IMR-90 (cell line): ENCODE measurements around the gene HNRNPM. TPM values are rescaled to one million over a fixed set of nuclear protein-coding genes. Genes with fewer than 3 reads are reported as not detected.

Experiments
- ATAC-seq: fragments of 200-7000 bp; cut with Tn5 transposase; 2 replicates; pipeline ENCODE4 v1.9.1; 2020; ENCODE audit warnings: low read depth, mild to moderate bottlenecking, moderate library complexity
- BruUV-seq: library from RNA; stranded (reverse); fragments of 400-500 nt; replicated peaks from 2 replicates; lab custom pipeline; 2021; lab: Mats Ljungman, UMichigan
- CTCF ChIA-PET: fragments of 300-600 bp; formaldehyde crosslinking; extraction: SDS; loops from one replicate; lab custom pipeline; 2021; ENCODE audit warnings: antibody characterized with exemption; lab: Yijun Ruan, JAX
- POLR2A ChIA-PET: fragments of 300-600 bp; sonication (Branson Sonifier 250); formaldehyde crosslinking; loops from one replicate; lab custom pipeline; 2022; ENCODE audit warnings: antibody characterized with exemption; ENCODE audit not compliant: unreplicated experiment; lab: Charles Lee
- DNase-seq: peaks from one replicate; pipeline ENCODE4 v3.0.0; 2013
- H2AFZ ChIP-seq: replicated peaks from 2 replicates; pipeline ENCODE3; 2013; ENCODE audit warnings: low read length, mild to moderate bottlenecking; ENCODE audit not compliant: poor library complexity
- H2AK5ac ChIP-seq: 2 replicates; pipeline ENCODE4 v1.6.1; 2013; ENCODE audit warnings: low read depth, low read length, inconsistent platforms
- H2AK9ac ChIP-seq: replicated peaks from 2 replicates; pipeline ENCODE3; 2013; ENCODE audit warnings: mild to moderate bottlenecking, low read depth, low read length, moderate library complexity; ENCODE audit not compliant: poor library complexity
- H2BK120ac ChIP-seq: 2 replicates; pipeline ENCODE4 v1.6.1; 2013; ENCODE audit warnings: low read depth, low read length, inconsistent platforms
- H2BK15ac ChIP-seq: 3 replicates; pipeline ENCODE4 v1.6.1; 2013; ENCODE audit warnings: low read depth, low read length, inconsistent platforms
- H2BK20ac ChIP-seq: 2 replicates; pipeline ENCODE4 v1.6.1; 2013; ENCODE audit warnings: low read depth, mild to moderate bottlenecking, inconsistent platforms, low read length, moderate library complexity
- H2BK5ac ChIP-seq: 2 replicates; pipeline ENCODE4 v1.6.1; 2013; ENCODE audit warnings: mild to moderate bottlenecking, low read depth, low read length, inconsistent platforms; ENCODE audit not compliant: poor library complexity, severe bottlenecking
- H3K14ac ChIP-seq: replicated peaks from 2 replicates; pipeline ENCODE4 v1.6.1; 2013; ENCODE audit warnings: low read depth, low read length, inconsistent platforms
- H3K18ac ChIP-seq: 2 replicates; pipeline ENCODE4 v1.6.1; 2013; ENCODE audit warnings: low read depth, low read length, control low read depth
- H3K23ac ChIP-seq: 2 replicates; pipeline ENCODE4 v1.6.1; 2013; ENCODE audit warnings: low read depth, low read length, inconsistent platforms
- H3K27ac ChIP-seq: 2 replicates; pipeline ENCODE4 v1.5.1; 2013; ENCODE audit warnings: mild to moderate bottlenecking, control low read depth, low read length; ENCODE audit not compliant: insufficient read depth
- H3K27me3 ChIP-seq: 2 replicates; pipeline ENCODE4 v1.6.1; 2013; ENCODE audit warnings: low read length; ENCODE audit not compliant: control insufficient read depth, insufficient read depth
- H3K36me3 ChIP-seq: 2 replicates; pipeline ENCODE4 v1.6.1; 2013; ENCODE audit warnings: low read length, mixed read lengths; ENCODE audit not compliant: control insufficient read depth, insufficient read depth
- H3K4ac ChIP-seq: 2 replicates; pipeline ENCODE4 v1.6.1; 2013; ENCODE audit warnings: low read depth, low read length, inconsistent platforms
- H3K4me1 ChIP-seq: 2 replicates; pipeline ENCODE4 v1.6.1; 2013; ENCODE audit warnings: low read length, mixed read lengths; ENCODE audit not compliant: control insufficient read depth, insufficient read depth
- H3K4me2 ChIP-seq: 2 replicates; pipeline ENCODE4 v1.6.1; 2013; ENCODE audit warnings: low read depth, mild to moderate bottlenecking, control low read depth, low read length, moderate library complexity
- H3K4me3 ChIP-seq: 2 replicates; pipeline ENCODE4 v1.5.1; 2013; ENCODE audit warnings: low read depth, mild to moderate bottlenecking, control low read depth, low read length, moderate library complexity; ENCODE audit not compliant: insufficient read depth
- H3K56ac ChIP-seq: 2 replicates; pipeline ENCODE4 v1.6.1; 2013; ENCODE audit warnings: low read length, inconsistent platforms; ENCODE audit not compliant: insufficient read depth; ENCODE audit errors: extremely low read depth
- H3K79me1 ChIP-seq, 2 experiments: 2 replicates each; pipeline ENCODE4 v1.6.1; 2013; ENCODE audit warnings: low read length in 2 of 2, inconsistent platforms in 1 of 2, low read depth in 1 of 2
- H3K9ac ChIP-seq: 2 replicates; pipeline ENCODE4 v1.6.1; 2013; ENCODE audit warnings: low read depth, low read length, control low read depth
- H3K9me1 ChIP-seq: 2 replicates; pipeline ENCODE4 v1.6.1; 2013; ENCODE audit warnings: low read length, inconsistent platforms; ENCODE audit not compliant: insufficient read depth
- H3K9me3 ChIP-seq: 2 replicates; pipeline ENCODE4 v1.6.1; 2013; ENCODE audit warnings: low read length; ENCODE audit not compliant: control insufficient read depth, insufficient read depth
- H4K20me1 ChIP-seq: 2 replicates; pipeline ENCODE4 v1.6.1; 2013; ENCODE audit warnings: low read length, inconsistent platforms; ENCODE audit not compliant: insufficient read depth
- H4K5ac ChIP-seq: 2 replicates; pipeline ENCODE4 v1.6.1; 2013; ENCODE audit warnings: mild to moderate bottlenecking, low read depth, low read length, control low read depth
- H4K8ac ChIP-seq, 2 experiments: 2 replicates each; pipeline ENCODE4 v1.6.1; 2013; ENCODE audit warnings: low read depth in 2 of 2, low read length in 2 of 2, control low read depth in 1 of 2, inconsistent platforms in 1 of 2
- H4K91ac ChIP-seq: 2 replicates; pipeline ENCODE4 v1.6.1; 2013; ENCODE audit warnings: low read depth, low read length, inconsistent platforms; ENCODE audit not compliant: insufficient read depth
- BHLHE40 ChIP-seq: fragments of 150-350 bp; IDR thresholded peaks from 2 replicates; pipeline ENCODE4 v1.6.1; 2016; ENCODE audit warnings: mild to moderate bottlenecking, low read depth, low read length
- CEBPB ChIP-seq: IDR thresholded peaks from 2 replicates; pipeline ENCODE4 v1.6.1; 2012; ENCODE audit warnings: low read depth, low read length, improper control_type of control experiment
- CHD1 ChIP-seq: IDR thresholded peaks from 2 replicates; pipeline ENCODE4 v1.6.1; 2012; ENCODE audit warnings: low read depth, low read length, improper control_type of control experiment
- FOS ChIP-seq: fragments of 150-350 bp; IDR thresholded peaks from 2 replicates; pipeline ENCODE4 v1.6.1; 2016; ENCODE audit warnings: low read depth, low read length
- MAFK ChIP-seq: IDR thresholded peaks from 2 replicates; pipeline ENCODE4 v1.6.1; 2012; ENCODE audit warnings: low read depth, low read length, improper control_type of control experiment
- MAZ ChIP-seq: IDR thresholded peaks from 2 replicates; pipeline ENCODE4 v1.6.1; 2012; ENCODE audit warnings: low read depth, mild to moderate bottlenecking, low read length, improper control_type of control experiment, moderate library complexity, borderline replicate concordance
- MXI1 ChIP-seq: IDR thresholded peaks from 2 replicates; pipeline ENCODE4 v1.6.1; 2012; ENCODE audit warnings: low read depth, mild to moderate bottlenecking, low read length, moderate library complexity, borderline replicate concordance
- NFE2L2 ChIP-seq: fragments of 150-350 bp; IDR thresholded peaks from 2 replicates; pipeline ENCODE4 v1.6.1; 2016; ENCODE audit warnings: low read depth, mild to moderate bottlenecking, low read length
- POLR2A ChIP-seq: IDR thresholded peaks from 2 replicates; pipeline ENCODE4 v1.6.1; 2012; ENCODE audit warnings: mild to moderate bottlenecking, low read depth, low read length
- RAD21 ChIP-seq: IDR thresholded peaks from 2 replicates; pipeline ENCODE4 v1.6.1; 2012; ENCODE audit warnings: low read length, improper control_type of control experiment
- RCOR1 ChIP-seq: IDR thresholded peaks from 2 replicates; pipeline ENCODE4 v1.6.1; 2012; ENCODE audit warnings: mild to moderate bottlenecking, low read length, improper control_type of control experiment; ENCODE audit not compliant: insufficient replicate concordance
- RFX5 ChIP-seq: IDR thresholded peaks from 2 replicates; pipeline ENCODE4 v1.8.0; 2012; ENCODE audit warnings: low read depth, mild to moderate bottlenecking, low read length, moderate library complexity
- SMC3 ChIP-seq: fragments of 150-350 bp; IDR thresholded peaks from 2 replicates; pipeline ENCODE4 v1.6.1; 2016; ENCODE audit warnings: low read depth, mild to moderate bottlenecking, antibody characterized with exemption, low read length, moderate library complexity
- WGBS, 2 experiments: methylation state at CpG; one replicate each; pipeline versions ENCODE4 v1.1.5 to v1.1.7; 2013; ENCODE audit warnings: missing lambda C conversion rate in 2 of 2; ENCODE audit not compliant: insufficient read length in 1 of 2; ENCODE audit errors: extremely low coverage in 2 of 2; 5-methylcytosine and 5-hydroxymethylcytosine counted together
- dilution Hi-C: fragments of 300-500 bp; cut with HindIII; formaldehyde crosslinking; loops from one replicate; pipeline ENCODE4 v1.14.3; 2018; ENCODE audit warnings: low sequenced_read_pairs; ENCODE audit not compliant: unreplicated experiment
- in situ Hi-C: fragments of 300-500 bp; cut with MboI; formaldehyde crosslinking; loops from 3 replicates; pipeline ENCODE4 v1.14.3; 2019; ENCODE audit warnings: low sequenced_read_pairs, inconsistent platforms, mixed read lengths
- intact Hi-C: fragments of 100-400 bp; cut with micrococcal nuclease; formaldehyde crosslinking; loops from 2 replicates; pipeline ENCODE4 v1.10.0; 2022
- polyA plus RNA-seq, 3 experiments: library from polyadenylated mRNA; depleted of rRNA; stranded (reverse); fragments of >200 nt; gene quantifications; 2 replicates each; pipeline ENCODE4 v1.2.3, GENCODE V29; 2012; ENCODE audit warnings: low replicate concordance in 1 of 3
- total RNA-seq: library from RNA; depleted of rRNA; stranded (reverse); fragments of >200 nt; gene quantifications from 2 replicates; pipeline ENCODE4 v1.2.3, GENCODE V29; 2012
- TF ChIP-seq, protein P1 (sequence below): conservative IDR thresholded peaks from 2 replicates; pipeline ENCODE4 v1.5.1; 2012; ENCODE audit warnings: mild to moderate bottlenecking, low read depth, low read length, improper control_type of control experiment
- TF ChIP-seq, protein P2 (sequence below): fragments of 150-350 bp; IDR thresholded peaks from 2 replicates; pipeline ENCODE4 v1.6.1; 2017; ENCODE audit warnings: mild to moderate bottlenecking, antibody characterized with exemption, low read length, low read depth
- TF ChIP-seq, protein P3 (sequence below): fragments of 150-350 bp; IDR thresholded peaks from 2 replicates; pipeline ENCODE4 v1.6.1; 2016; ENCODE audit warnings: low read depth, mild to moderate bottlenecking, low read length, moderate library complexity, borderline replicate concordance

Gene HNRNPM
- total and polyA plus RNA-seq, 2 of the 4 experiments (the other 2 are of a cell fraction) = 75.6 to 197 TPM

DNA sequence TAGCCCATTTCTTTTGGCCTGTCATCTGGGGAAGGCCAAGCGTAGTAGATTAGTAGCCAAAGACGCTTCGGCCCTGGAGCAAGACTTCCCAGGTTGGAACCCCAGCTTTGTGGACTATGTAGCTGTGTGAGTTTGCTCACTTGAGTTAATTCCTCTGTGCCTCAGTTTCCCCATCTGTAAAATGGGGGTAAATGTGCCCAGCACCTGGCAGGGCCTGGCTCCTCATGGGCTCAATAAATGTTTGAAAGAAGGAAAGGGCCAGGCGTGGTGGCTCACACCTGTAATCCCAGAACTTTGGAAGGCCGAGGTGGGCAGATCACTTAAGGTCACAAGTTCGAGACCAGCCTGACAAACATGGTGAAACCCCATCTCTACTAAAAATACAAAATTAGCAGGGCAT, 14.9 kb upstream of the HNRNPM start:
- H2AK9ac ChIP-seq = no peak overlapping the region
- H3K18ac ChIP-seq = no peak overlapping the region
- no peak overlapping the region for H2BK20ac ChIP-seq
- no peak overlapping the region for H3K14ac ChIP-seq
- POLR2A ChIA-PET = no interaction called here
- no peak overlapping the region for H2AK5ac ChIP-seq
- no TSS peak for BruUV-seq
- H3K9ac ChIP-seq = no peak overlapping the region
- no peak overlapping the region for H3K4ac ChIP-seq
- intact Hi-C loops = no loop called here
- dilution Hi-C loops = no loop called here
- no peak for ATAC-seq
- H3K36me3 ChIP-seq = no peaks in the 10 kb centered on the region; the same call in 1 of the 2 replicates
- H3K79me1 ChIP-seq = no peaks in the 10 kb centered on the region
- H3K27me3 ChIP-seq = no peaks in the 10 kb centered on the region
- CTCF ChIA-PET = no interaction called here
- H2AFZ ChIP-seq = no peak overlapping the region
- no peaks in the 10 kb centered on the region for H4K20me1 ChIP-seq
- no peak overlapping the region for H3K27ac ChIP-seq
- H4K8ac ChIP-seq = no peak overlapping the region
- H4K5ac ChIP-seq = no peak overlapping the region
- in situ Hi-C loops = no loop called here
- H3K23ac ChIP-seq = no peak overlapping the region
- H3K9me1 ChIP-seq = no peaks in the 10 kb centered on the region
- no peak overlapping the region for H3K4me3 ChIP-seq
- no peak overlapping the region for H2BK5ac ChIP-seq
- H3K4me1 ChIP-seq = no peaks in the 10 kb centered on the region
- H4K91ac ChIP-seq = no peak overlapping the region
- H3K56ac ChIP-seq = no peak overlapping the region
- H2BK120ac ChIP-seq = no peak overlapping the region
- no peak overlapping the region for H3K4me2 ChIP-seq
- TF ChIP-seq CHD1 (no peak), POLR2A (no peak), MAFK (no peak), MXI1 (no peak), SMC3 (no peak), RCOR1 (no peak), FOS (no peak), NFE2L2 (no peak), CEBPB (no peak), RFX5 (no peak), MAZ (no peak), BHLHE40 (no peak), RAD21 (no peak)
- TF ChIP-seq, protein P1, sequence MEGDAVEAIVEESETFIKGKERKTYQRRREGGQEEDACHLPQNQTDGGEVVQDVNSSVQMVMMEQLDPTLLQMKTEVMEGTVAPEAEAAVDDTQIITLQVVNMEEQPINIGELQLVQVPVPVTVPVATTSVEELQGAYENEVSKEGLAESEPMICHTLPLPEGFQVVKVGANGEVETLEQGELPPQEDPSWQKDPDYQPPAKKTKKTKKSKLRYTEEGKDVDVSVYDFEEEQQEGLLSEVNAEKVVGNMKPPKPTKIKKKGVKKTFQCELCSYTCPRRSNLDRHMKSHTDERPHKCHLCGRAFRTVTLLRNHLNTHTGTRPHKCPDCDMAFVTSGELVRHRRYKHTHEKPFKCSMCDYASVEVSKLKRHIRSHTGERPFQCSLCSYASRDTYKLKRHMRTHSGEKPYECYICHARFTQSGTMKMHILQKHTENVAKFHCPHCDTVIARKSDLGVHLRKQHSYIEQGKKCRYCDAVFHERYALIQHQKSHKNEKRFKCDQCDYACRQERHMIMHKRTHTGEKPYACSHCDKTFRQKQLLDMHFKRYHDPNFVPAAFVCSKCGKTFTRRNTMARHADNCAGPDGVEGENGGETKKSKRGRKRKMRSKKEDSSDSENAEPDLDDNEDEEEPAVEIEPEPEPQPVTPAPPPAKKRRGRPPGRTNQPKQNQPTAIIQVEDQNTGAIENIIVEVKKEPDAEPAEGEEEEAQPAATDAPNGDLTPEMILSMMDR = no peak
- TF ChIP-seq, protein P2, sequence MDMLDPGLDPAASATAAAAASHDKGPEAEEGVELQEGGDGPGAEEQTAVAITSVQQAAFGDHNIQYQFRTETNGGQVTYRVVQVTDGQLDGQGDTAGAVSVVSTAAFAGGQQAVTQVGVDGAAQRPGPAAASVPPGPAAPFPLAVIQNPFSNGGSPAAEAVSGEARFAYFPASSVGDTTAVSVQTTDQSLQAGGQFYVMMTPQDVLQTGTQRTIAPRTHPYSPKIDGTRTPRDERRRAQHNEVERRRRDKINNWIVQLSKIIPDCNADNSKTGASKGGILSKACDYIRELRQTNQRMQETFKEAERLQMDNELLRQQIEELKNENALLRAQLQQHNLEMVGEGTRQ = no peak
- TF ChIP-seq, protein P3, sequence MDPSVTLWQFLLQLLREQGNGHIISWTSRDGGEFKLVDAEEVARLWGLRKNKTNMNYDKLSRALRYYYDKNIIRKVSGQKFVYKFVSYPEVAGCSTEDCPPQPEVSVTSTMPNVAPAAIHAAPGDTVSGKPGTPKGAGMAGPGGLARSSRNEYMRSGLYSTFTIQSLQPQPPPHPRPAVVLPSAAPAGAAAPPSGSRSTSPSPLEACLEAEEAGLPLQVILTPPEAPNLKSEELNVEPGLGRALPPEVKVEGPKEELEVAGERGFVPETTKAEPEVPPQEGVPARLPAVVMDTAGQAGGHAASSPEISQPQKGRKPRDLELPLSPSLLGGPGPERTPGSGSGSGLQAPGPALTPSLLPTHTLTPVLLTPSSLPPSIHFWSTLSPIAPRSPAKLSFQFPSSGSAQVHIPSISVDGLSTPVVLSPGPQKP = no peak
- no peak overlapping the region for H2BK15ac ChIP-seq
- 100% methylated on average over 2 of the region's 6 CpGs; no CpG with 5 or more reads in 1 of the 2 experiments for WGBS, 2 experiments
- no peaks in the 10 kb centered on the region for H3K9me3 ChIP-seq
- DNase-seq = no peak
